HepG2 (cell line): ENCODE data around the gene HIC1. TPM values are rescaled to one million over a fixed set of nuclear protein-coding genes. Genes with fewer than 3 reads are reported as not detected.

ENCODE experiments used
- ATRX ChIP-seq: sonication (generic); formaldehyde crosslinking; IDR thresholded peaks from 2 replicates; pipeline ENCODE4 v1.4.0; 2020; ENCODE audit warnings: missing genetic modification reagents, borderline replicate concordance
- IRF9 ChIP-seq: sonication (generic); formaldehyde crosslinking; IDR thresholded peaks from 2 replicates; pipeline ENCODE4 v1.8.0; 2022; ENCODE audit warnings: missing genetic modification reagents, mild to moderate bottlenecking, borderline replicate concordance
- MED13 ChIP-seq: sonication (generic); formaldehyde crosslinking; IDR thresholded peaks from 2 replicates; pipeline ENCODE4 v1.5.0; 2020; ENCODE audit warnings: missing genetic modification reagents
- NFE2 ChIP-seq: sonication (generic); formaldehyde crosslinking; IDR thresholded peaks from 2 replicates; pipeline ENCODE4 v1.4.0; 2020; ENCODE audit warnings: missing genetic modification reagents
- NRL ChIP-seq: sonication (generic); formaldehyde crosslinking; IDR thresholded peaks from 2 replicates; pipeline ENCODE4 v1.5.0; 2020; ENCODE audit warnings: missing genetic modification reagents, mild to moderate bottlenecking, moderate library complexity, borderline replicate concordance
- PCBP1 ChIP-seq: fragments of 200-400 bp; formaldehyde crosslinking; IDR thresholded peaks from 2 replicates; pipeline ENCODE4 v1.6.1; 2017; ENCODE audit warnings: mild to moderate bottlenecking, low read depth, low read length, borderline replicate concordance
- POGZ ChIP-seq: sonication (generic); formaldehyde crosslinking; IDR thresholded peaks from 2 replicates; pipeline ENCODE4 v1.4.0; 2020; ENCODE audit warnings: mild to moderate bottlenecking, missing genetic modification reagents
- RERE ChIP-seq: IDR thresholded peaks from 2 replicates; pipeline ENCODE4 v1.6.1; 2016; ENCODE audit warnings: low read depth, missing genetic modification reagents, missing compliant biosample characterization
- RFX5 ChIP-seq: IDR thresholded peaks from 2 replicates; pipeline ENCODE4 v1.6.1; 2011; ENCODE audit warnings: low read depth, low read length, improper control_type of control experiment
- THAP11 ChIP-seq: IDR thresholded peaks from 2 replicates; pipeline ENCODE4 v1.6.1; 2016; ENCODE audit warnings: missing biosample characterization, missing genetic modification reagents
- ZNF143 ChIP-seq: sonication (generic); formaldehyde crosslinking; IDR thresholded peaks from 2 replicates; pipeline ENCODE4 v1.4.0; 2020; ENCODE audit warnings: missing genetic modification reagents
- ZNF337 ChIP-seq: sonication (generic); formaldehyde crosslinking; IDR thresholded peaks from 2 replicates; pipeline ENCODE4 v1.5.1; 2020; ENCODE audit warnings: missing genetic modification reagents, low read depth, mild to moderate bottlenecking, borderline replicate concordance
- ZNF678 ChIP-seq: sonication (generic); formaldehyde crosslinking; IDR thresholded peaks from 2 replicates; pipeline ENCODE4 v1.4.0; 2020; ENCODE audit warnings: mild to moderate bottlenecking, missing genetic modification reagents
- ZNF704 ChIP-seq: sonication (generic); formaldehyde crosslinking; IDR thresholded peaks from 2 replicates; pipeline ENCODE4 v1.8.1; 2023; ENCODE audit warnings: mild to moderate bottlenecking, inconsistent platforms, moderate library complexity, missing genetic modification reagents, borderline replicate concordance
- polyA plus RNA-seq, 8 experiments: library from polyadenylated mRNA; depleted of rRNA in 3 of 8; stranded (reverse) in 7 of 8; unstranded in 1 of 8; fragments of >200 nt; fragmentation: Illumina TruSeq in 4 of 8; extraction: Trizol in 4 of 8; gene quantifications; 2 replicates each; pipeline versions ENCODE4 v1.2.1 to v1.2.3, GENCODE V29; 2011 to 2016; ENCODE audit warnings: low read depth in 4 of 8, missing spikeins in 1 of 8, mixed read lengths in 1 of 8; ENCODE audit not compliant: insufficient read depth in 1 of 8
- total RNA-seq, 5 experiments: library from RNA; depleted of rRNA; stranded (reverse); fragments of >200 nt; fragmentation: Illumina TruSeq; extraction: Trizol; gene quantifications; 2 replicates each; pipeline ENCODE4 v1.2.3, GENCODE V29; 2016; ENCODE audit warnings: low read depth in 1 of 5
- TF ChIP-seq, protein P1 (sequence below): sonication (generic); formaldehyde crosslinking; IDR thresholded peaks from 2 replicates; pipeline ENCODE4 v1.5.0; 2020; ENCODE audit warnings: mild to moderate bottlenecking, missing genetic modification reagents

HIC1 gene
- total and polyA plus RNA-seq, 2 of the 13 experiments (the other 11 are each of a cell fraction or from before 2014, with no cell fraction given) = 0.04 to 0.31 TPM

GRCh38 chr17:2029911-2030778 lies 24.8 kb upstream of the HIC1 start, which contains the start of gene DPH1 (continued):
- TF ChIP-seq NRL = no peak; the same call in 1 of the 2 replicates
- TF ChIP-seq ZNF337 (CRISPR knock-in tag) = 0 out of 2 replicates have a peak, but pooled peaks have one; percentile 26
- no peak for TF ChIP-seq ZNF678 (CRISPR knock-in tag)
- 0 out of 2 replicates have a peak, but pooled peaks have one; percentile 38 for TF ChIP-seq RFX5
- no peak for TF ChIP-seq ATRX
- no peak for TF ChIP-seq PCBP1
- peak; percentile 73 for TF ChIP-seq POGZ (CRISPR knock-in tag)
- no peak for TF ChIP-seq ZNF143 (CRISPR knock-in tag)
- 0 out of 2 replicates have a peak, but pooled peaks have one; percentile 3 for TF ChIP-seq NFE2
- TF ChIP-seq ZNF704 = no peak; the same call in 1 of the 2 replicates
- peak; percentile 90 for TF ChIP-seq THAP11
- TF ChIP-seq MED13 (CRISPR knock-in tag) = 0 out of 2 replicates have a peak, but pooled peaks have one; percentile 54
- peak; percentile 81; the same call in 1 of the 2 replicates for TF ChIP-seq IRF9
- TF ChIP-seq RERE = no peak
- TF ChIP-seq, protein P1, sequence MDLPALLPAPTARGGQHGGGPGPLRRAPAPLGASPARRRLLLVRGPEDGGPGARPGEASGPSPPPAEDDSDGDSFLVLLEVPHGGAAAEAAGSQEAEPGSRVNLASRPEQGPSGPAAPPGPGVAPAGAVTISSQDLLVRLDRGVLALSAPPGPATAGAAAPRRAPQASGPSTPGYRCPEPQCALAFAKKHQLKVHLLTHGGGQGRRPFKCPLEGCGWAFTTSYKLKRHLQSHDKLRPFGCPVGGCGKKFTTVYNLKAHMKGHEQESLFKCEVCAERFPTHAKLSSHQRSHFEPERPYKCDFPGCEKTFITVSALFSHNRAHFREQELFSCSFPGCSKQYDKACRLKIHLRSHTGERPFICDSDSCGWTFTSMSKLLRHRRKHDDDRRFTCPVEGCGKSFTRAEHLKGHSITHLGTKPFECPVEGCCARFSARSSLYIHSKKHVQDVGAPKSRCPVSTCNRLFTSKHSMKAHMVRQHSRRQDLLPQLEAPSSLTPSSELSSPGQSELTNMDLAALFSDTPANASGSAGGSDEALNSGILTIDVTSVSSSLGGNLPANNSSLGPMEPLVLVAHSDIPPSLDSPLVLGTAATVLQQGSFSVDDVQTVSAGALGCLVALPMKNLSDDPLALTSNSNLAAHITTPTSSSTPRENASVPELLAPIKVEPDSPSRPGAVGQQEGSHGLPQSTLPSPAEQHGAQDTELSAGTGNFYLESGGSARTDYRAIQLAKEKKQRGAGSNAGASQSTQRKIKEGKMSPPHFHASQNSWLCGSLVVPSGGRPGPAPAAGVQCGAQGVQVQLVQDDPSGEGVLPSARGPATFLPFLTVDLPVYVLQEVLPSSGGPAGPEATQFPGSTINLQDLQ (CRISPR knock-in tag) = peak; percentile 49; the same call in 1 of the 2 replicates
